ENCODE results near the gene FOCAD.

The FOCAD gene

GRCh38 chr9:20683351-20684034, 566 bp upstream of the FOCAD start:
- peak; percentile 45 for DNase-seq (ENCODE audit: low spot score)

GRCh38 chr9:20684875-20685696, 1.0 kb downstream of the FOCAD start:
- DNase-seq (ENCODE audit: low spot score): no peak

DNA sequence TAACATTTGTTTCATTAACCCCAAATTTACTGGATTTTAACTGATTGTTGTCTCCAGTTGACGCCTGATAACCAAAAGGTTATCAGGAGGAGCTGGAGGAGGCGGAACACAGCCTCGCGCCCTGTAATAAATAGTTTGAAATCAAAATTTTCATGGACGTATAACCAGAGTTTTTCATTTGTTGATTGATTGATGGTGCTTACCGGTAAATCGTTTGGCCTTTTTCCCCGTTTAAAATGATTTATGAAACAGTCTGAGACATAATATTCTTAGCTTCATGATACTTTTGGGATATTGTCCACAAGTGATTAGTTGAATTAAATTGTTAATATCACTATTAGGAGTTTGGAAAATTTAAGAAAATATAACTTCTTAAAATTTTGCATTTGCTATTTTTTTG, 1.7 kb downstream of the FOCAD start:
- DNase-seq (ENCODE audit: low spot score): no peak

DNA sequence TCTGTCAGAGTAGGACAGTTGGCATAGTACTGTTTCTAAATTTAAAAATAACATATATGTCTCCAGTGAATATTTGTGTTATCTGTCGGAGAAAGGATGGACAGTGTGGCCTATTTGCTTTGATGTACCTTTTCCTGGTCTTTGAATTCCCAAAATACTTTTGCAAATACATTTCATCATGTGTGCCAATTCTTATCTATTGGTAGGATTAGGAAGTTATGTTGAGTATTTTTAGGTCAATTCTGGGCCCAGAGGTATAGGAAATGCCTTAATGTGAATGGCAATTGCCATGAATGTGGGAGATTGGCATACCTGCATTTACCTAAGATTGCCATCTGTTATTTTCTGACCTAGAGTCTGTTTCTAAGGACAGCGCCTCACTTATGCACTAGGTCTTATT, 5.8 kb downstream of the FOCAD start:
- DNase-seq (ENCODE audit: low spot score): no peak

GRCh38 chr9:20692554-20692953, 8.5 kb downstream of the FOCAD start:
- DNase-seq (ENCODE audit: low spot score): no peak

- DNase-seq (ENCODE audit: low spot score): no peak
Observed at GRCh38 chr9:20693068-20693467, 9.0 kb downstream of the FOCAD start.

DNA sequence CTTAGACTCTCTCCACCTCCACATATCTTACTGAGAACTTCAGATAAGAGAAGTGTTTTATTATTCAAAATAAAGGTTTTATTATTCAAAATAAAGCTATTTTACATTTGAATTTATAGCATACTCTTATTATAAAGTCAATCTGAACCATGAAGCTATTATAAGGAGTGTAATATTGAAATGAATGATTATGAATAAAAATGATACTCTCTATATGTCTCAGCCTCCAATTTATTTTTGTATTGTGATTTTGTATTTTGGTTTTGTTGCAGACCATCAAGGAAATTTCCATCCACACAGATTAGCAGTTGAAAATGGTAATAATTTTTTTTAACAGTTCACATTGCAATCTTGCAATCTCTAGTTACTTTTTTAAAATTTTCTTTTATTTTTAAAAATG, 10.2 kb downstream of the FOCAD start:
- DNase-seq (ENCODE audit: low spot score): no peak

DNA sequence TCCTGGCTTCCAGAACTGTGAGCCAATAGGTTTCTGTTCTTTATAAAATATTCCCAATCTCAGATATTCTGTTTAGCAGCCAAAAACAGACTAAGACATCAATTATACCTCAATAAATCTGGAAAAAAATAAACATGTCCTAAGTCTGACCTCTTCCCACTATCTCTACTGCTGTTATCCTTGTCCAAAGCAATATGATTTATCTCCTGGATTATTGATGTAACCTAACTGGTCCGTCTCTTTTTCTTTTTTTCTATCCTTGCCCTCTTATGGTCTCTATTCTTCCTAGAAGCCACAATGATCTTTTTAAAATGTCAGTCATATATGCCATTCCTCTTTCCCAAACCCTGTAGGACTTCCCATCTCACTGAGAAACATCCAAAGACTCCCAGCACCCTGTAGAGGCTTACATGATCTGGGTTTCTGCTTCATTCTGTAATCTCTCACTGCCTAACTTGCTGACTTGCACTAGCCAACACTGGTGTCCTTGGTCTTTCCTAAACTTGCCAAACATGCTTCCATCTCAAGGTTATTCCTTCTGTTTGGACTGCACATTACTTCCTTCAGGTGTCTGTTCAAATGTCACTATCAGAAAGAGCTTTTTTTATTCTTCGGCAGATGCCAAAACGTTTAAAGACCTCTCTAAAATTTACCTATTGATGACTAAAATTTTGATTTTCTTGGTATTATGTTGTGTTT, 13.1 kb downstream of the FOCAD start:
- DNase-seq (ENCODE audit: low spot score): no peak

DNA sequence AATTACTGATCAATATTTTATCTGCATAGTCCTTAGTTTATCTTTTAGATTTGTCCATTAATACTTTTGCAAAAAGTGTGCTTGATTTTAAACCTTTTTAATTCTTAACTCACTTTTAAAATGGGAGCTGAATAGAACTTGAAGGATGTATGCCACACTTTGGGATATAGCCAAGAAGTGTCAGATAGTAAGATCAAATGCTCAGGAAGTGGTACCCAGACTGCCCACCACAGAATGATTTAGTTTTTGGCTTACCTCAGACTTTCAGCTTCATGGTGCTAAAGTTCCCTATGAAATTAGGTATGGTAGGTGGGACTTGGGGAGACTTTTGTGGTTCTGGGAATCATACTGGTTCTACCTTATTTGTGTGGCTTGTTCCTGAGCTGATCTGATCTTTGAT, 14.7 kb downstream of the FOCAD start:
- DNase-seq (ENCODE audit: low spot score): no peak

GRCh38 chr9:20701060-20701459, 17.0 kb downstream of the FOCAD start:
- no peak for DNase-seq (ENCODE audit: low spot score)

DNA sequence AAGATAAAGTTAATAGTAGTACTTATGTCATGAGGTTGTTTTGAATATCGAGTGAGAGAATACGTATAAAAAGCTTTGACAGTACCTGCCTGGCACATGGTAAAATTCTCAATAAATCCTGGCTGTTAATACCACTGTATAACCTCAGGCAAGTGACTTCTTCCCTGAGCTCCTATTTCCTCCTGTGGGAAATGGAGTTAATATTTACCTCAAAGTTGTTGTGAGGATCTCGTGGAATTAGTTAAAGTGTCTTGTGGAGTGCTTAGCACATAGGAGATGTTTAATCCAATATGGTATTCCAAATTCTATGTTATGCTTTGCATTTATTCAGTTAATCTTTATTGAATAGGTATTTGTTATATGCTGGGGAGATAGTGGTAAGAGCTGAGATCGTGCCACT, 18.5 kb downstream of the FOCAD start:
- DNase-seq (ENCODE audit: low spot score): no peak

DNA sequence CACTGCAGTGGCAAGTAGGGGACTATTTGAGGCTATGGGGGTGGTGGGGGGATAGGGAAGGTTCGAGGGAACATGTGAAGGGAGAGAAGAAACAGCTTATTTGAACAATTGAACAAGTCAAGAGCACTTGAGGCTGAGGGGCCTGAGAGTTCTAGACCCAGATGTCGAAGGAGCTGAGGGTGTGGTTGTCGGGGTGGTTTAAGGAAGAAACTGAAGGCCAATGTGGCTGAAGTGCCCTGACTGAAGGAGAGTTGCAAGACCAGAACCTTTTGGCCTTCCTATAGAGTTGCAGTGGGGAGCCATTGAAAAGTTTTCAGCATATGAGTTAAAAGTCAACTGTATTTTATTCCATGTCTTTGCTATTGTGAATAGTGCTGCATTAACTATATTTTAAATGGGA, 19.1 kb downstream of the FOCAD start:
- DNase-seq (ENCODE audit: low spot score): no peak

GRCh38 chr9:20707708-20708107, 23.6 kb downstream of the FOCAD start:
- no peak for DNase-seq (ENCODE audit: low spot score)

GRCh38 chr9:20713172-20713571, 29.1 kb downstream of the FOCAD start:
- DNase-seq (ENCODE audit: low spot score): no peak

- no peak for DNase-seq (ENCODE audit: low spot score)
Observed at GRCh38 chr9:20714442-20715415, 30.7 kb downstream of the FOCAD start.

DNA sequence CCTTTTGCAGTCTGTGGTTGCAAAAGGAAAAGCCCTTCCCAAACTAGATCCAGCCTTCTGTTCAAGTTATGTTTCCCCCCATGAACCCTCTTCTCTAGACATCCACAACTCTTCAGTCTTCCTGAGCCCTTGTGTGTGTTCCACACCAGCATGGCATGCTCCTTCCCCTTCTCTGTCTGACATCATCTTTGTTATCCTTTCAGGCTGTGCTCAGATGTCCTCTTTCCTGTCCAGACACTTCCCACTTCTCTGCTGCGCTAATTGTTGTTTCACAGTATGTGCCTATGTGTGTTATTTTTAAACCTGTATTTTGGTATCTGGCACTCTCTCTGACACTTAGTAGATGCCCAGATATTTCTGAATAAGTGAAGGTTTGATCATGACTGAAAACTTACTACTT, 38.2 kb downstream of the FOCAD start:
- no peak for DNase-seq (ENCODE audit: low spot score)

DNA sequence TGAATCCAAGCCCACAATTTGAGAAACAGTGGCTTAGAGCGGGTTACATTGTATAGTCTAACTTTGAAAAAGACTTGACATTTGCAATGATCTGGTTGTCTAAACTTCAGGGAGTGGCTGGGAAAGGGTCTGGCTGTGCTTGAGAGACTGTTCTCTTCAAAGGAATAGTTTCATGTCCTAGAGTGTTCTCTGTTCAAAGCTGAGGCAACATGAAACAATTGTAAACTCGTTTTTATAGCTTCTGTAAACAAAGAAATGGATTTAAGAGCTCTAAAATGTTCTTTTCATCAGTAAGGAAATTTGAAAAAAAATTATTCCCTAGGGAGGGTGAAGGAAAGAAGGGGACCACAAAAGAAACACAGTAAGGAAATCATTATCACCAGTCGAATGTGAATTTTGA, 41.6 kb downstream of the FOCAD start:
- no peak for DNase-seq (ENCODE audit: low spot score)

GRCh38 chr9:20726144-20726543, 42.1 kb downstream of the FOCAD start:
- peak; percentile 70 for DNase-seq (ENCODE audit: low spot score)

DNA sequence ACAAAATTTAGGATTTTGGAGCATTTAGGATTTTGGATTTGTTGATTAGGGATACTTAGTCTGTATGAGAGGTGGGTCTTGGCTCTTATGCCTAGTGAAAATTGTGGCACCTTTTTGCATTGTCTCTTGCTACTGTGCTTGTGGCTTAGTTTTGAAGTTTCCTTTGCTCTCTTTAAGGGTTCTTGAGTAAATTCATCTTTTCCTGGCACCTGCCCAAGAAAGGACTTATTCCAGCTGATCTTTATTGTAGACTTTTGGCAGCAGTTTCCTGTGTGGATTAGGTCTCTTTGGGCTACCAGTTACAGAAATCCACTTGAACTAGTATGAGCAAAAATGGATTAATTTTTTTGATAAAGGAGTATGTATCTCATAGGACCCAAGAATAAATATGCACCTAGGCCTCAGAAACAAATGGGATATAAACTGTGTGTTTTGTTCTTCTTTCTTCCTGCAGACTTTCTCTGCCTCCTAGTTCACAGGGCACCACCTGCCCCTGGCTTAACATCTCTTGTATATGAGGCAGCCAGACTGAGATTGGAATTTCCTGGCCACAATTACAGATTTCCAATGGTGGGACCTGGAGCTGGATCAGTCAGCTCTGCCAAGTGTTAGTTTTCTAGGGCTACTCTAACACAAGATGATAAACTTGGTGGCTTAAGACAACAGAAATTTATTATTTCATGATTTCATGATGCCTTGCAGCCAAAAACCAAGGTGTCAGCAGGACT, 44.6 kb downstream of the FOCAD start:
- no peak for DNase-seq (ENCODE audit: low spot score)

- no peak for DNase-seq (ENCODE audit: low spot score)
Observed at GRCh38 chr9:20729523-20729922, 45.5 kb downstream of the FOCAD start.

DNA sequence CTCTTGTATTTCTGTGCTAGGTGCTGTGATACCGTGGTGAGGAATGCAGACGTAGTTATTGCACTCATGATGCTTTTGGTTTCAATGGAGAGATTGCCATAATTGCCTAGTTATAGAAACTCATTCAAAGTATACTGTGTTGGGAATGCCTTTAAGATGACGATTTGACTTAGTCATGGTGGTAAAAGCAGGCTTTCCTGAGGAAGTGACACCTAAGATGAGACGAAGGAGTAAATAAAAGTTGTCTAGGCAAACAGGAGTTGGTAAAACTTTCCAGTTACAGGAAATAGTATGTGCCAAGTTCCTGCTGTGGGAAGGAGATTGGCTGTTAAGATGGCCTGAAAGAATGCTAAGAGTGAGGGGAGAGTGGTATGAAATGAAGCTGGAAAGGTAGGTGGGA, 48.1 kb downstream of the FOCAD start:
- DNase-seq (ENCODE audit: low spot score): no peak

Measured in putamen (tissue), 1 donor.